HepG2 (cell line): ENCODE measurements around the gene EFHD2. TPM values are rescaled to one million over a fixed set of nuclear protein-coding genes. Genes with fewer than 3 reads are reported as not detected.

ENCODE experiments used
- ATAC-seq: fragments of 200-7000 bp; cut with Tn5 transposase; 3 replicates; pipeline ENCODE4 v1.9.1; 2020; ENCODE audit warnings: mild to moderate bottlenecking, moderate library complexity
- BruUV-seq: library from RNA; stranded (reverse); fragments of 400-500 nt; replicated peaks from 2 replicates; lab custom pipeline; 2021; lab: Mats Ljungman, UMichigan
- CTCF ChIA-PET: fragments of 300-600 bp; formaldehyde crosslinking; extraction: SDS; loops from one replicate; lab custom pipeline; 2021; ENCODE audit warnings: low total read pairs, inconsistent platforms, low intra/inter-chr PET ratio; lab: Yijun Ruan, JAX
- POLR2A ChIA-PET: fragments of 350-600 bp; sonication (Branson Sonifier 250); formaldehyde crosslinking; loops from one replicate; lab custom pipeline; 2020; ENCODE audit warnings: antibody characterized with exemption, inconsistent platforms; lab: Yijun Ruan, JAX
- DNase-seq: peaks from one replicate; pipeline ENCODE4 v3.0.0-alpha.2; 2015; ENCODE audit warnings: low spot score
- FAIRE-seq: peaks from 3 replicates; lab custom pipeline; 2011; peaks lifted over from hg19 to GRCh38; lab: Jason Lieb, UNC
- H2AFZ ChIP-seq: one replicate; pipeline ENCODE4 v1.6.1; 2011; ENCODE audit warnings: low read length, inconsistent platforms
- H3K27ac ChIP-seq: fragments of 300-600 bp; 3 replicates; pipeline ENCODE4 v1.8.0; 2011; ENCODE audit warnings: mixed run types, mild to moderate bottlenecking, mixed read lengths, low read length, inconsistent platforms; ENCODE audit not compliant: insufficient read depth; ENCODE audit errors: extremely low read length
- H3K27me3 ChIP-seq, 2 experiments: fragments of 200-600 bp in 1 of 2; 2 replicates in 1 of 2; 3 replicates in 1 of 2; pipeline versions ENCODE4 v1.6.0 to v1.8.0; 2011; ENCODE audit warnings: low read length in 2 of 2, mild to moderate bottlenecking in 2 of 2, moderate library complexity in 2 of 2, inconsistent platforms in 1 of 2; ENCODE audit not compliant: insufficient read depth in 2 of 2, control insufficient read depth in 1 of 2
- H3K36me3 ChIP-seq, 2 experiments: fragments of 200-600 bp in 1 of 2; replicated peaks in 1 of 2; 2 replicates in 1 of 2; 3 replicates in 1 of 2; pipeline versions ENCODE4 v1.5.1 to v1.8.0; 2011; ENCODE audit warnings: low read length in 2 of 2, inconsistent platforms in 1 of 2; ENCODE audit not compliant: insufficient read depth in 2 of 2, control insufficient read depth in 1 of 2
- H3K4me1 ChIP-seq: 2 replicates; pipeline ENCODE4 v1.5.1; 2012; ENCODE audit warnings: low read length, inconsistent platforms; ENCODE audit not compliant: insufficient read depth
- H3K4me2 ChIP-seq: 2 replicates; pipeline ENCODE4 v1.6.0; 2011; ENCODE audit warnings: low read depth, low read length, inconsistent platforms
- H3K4me3 ChIP-seq, 3 experiments: fragments of 200-600 bp in 1 of 3; sonication (generic), shearing (Covaris generic) in 1 of 3; replicated peaks in 1 of 3; 2 replicates each; pipeline ENCODE4 v1.5.1; 2011 to 2016; ENCODE audit warnings: low read length in 3 of 3, inconsistent platforms in 2 of 3, low read depth in 2 of 3, mild to moderate bottlenecking in 2 of 3, control low read depth in 1 of 3, mixed read lengths in 1 of 3; ENCODE audit not compliant: insufficient read depth in 1 of 3
- H3K79me2 ChIP-seq: one replicate; pipeline ENCODE4 v1.6.1; 2011; ENCODE audit warnings: low read length, inconsistent platforms; ENCODE audit not compliant: insufficient read depth
- H3K9ac ChIP-seq: 2 replicates; pipeline ENCODE4 v1.6.0; 2011; ENCODE audit warnings: mild to moderate bottlenecking, low read depth, low read length, inconsistent platforms; ENCODE audit not compliant: insufficient read depth
- H3K9me3 ChIP-seq: 2 replicates; pipeline ENCODE4 v1.5.1; 2012; ENCODE audit warnings: mild to moderate bottlenecking, low read length
- H4K20me1 ChIP-seq: 2 replicates; pipeline ENCODE4 v1.6.0; 2011; ENCODE audit warnings: inconsistent platforms, mild to moderate bottlenecking, low read length, moderate library complexity; ENCODE audit not compliant: insufficient read depth
- CAMTA2 ChIP-seq: sonication (generic); formaldehyde crosslinking; IDR thresholded peaks from 2 replicates; pipeline ENCODE4 v1.4.0; 2020; ENCODE audit warnings: mild to moderate bottlenecking, missing genetic modification reagents, borderline replicate concordance
- EP300 ChIP-seq, 3 experiments: sonication (generic) in 1 of 3; formaldehyde crosslinking in 1 of 3; IDR thresholded peaks; 2 replicates each; pipeline versions ENCODE4 v1.5.1 to v1.6.1; 2011 to 2020; ENCODE audit warnings: low read depth in 2 of 3, low read length in 2 of 3, borderline replicate concordance in 1 of 3, improper control_type of control experiment in 1 of 3, mild to moderate bottlenecking in 1 of 3, missing genetic modification reagents in 1 of 3, moderate library complexity in 1 of 3
- KLF11 ChIP-seq: IDR thresholded peaks from 2 replicates; pipeline ENCODE4 v1.6.1; 2016; ENCODE audit warnings: missing compliant biosample characterization
- MAZ ChIP-seq, 2 experiments: sonication (generic) in 1 of 2; formaldehyde crosslinking in 1 of 2; IDR thresholded peaks; 2 replicates each; pipeline versions ENCODE4 v1.5.0 to v1.6.1; 2012 to 2020; ENCODE audit warnings: low read depth in 2 of 2, mild to moderate bottlenecking in 2 of 2, borderline replicate concordance in 1 of 2, improper control_type of control experiment in 1 of 2, low read length in 1 of 2, missing genetic modification reagents in 1 of 2, moderate library complexity in 1 of 2
- NAIF1 ChIP-seq: sonication (generic); formaldehyde crosslinking; IDR thresholded peaks from 2 replicates; pipeline ENCODE4 v1.5.0; 2020; ENCODE audit warnings: mild to moderate bottlenecking, missing genetic modification reagents, borderline replicate concordance
- NFYB ChIP-seq: sonication (generic); formaldehyde crosslinking; IDR thresholded peaks from 2 replicates; pipeline ENCODE4 v1.4.0; 2020; ENCODE audit warnings: missing genetic modification reagents
- ONECUT2 ChIP-seq: sonication (generic); formaldehyde crosslinking; IDR thresholded peaks from 2 replicates; pipeline ENCODE4 v1.4.0; 2020; ENCODE audit warnings: missing genetic modification reagents
- PATZ1 ChIP-seq: sonication (generic); formaldehyde crosslinking; IDR thresholded peaks from 2 replicates; pipeline ENCODE4 v1.4.0; 2020; ENCODE audit warnings: missing genetic modification reagents
- PHF20 ChIP-seq: sonication (generic); formaldehyde crosslinking; IDR thresholded peaks from 2 replicates; pipeline ENCODE4 v1.5.0; 2020; ENCODE audit warnings: mild to moderate bottlenecking, missing genetic modification reagents
- ZBTB38 ChIP-seq: sonication (generic); formaldehyde crosslinking; IDR thresholded peaks from 2 replicates; pipeline ENCODE4 v1.5.1; 2020; ENCODE audit warnings: mild to moderate bottlenecking, missing genetic modification reagents
- ZFP36 ChIP-seq: fragments of 150-350 bp; IDR thresholded peaks from 2 replicates; pipeline ENCODE4 v1.6.1; 2018; ENCODE audit warnings: borderline replicate concordance, low read length, low read depth; ENCODE audit not compliant: partially characterized antibody
- ZNF333 ChIP-seq: sonication (generic); formaldehyde crosslinking; IDR thresholded peaks from 2 replicates; pipeline ENCODE4 v1.4.0; 2020; ENCODE audit warnings: mild to moderate bottlenecking, missing genetic modification reagents, borderline replicate concordance
- ZNF607 ChIP-seq: sonication (generic); formaldehyde crosslinking; IDR thresholded peaks from 2 replicates; pipeline ENCODE4 v1.5.1; 2020; ENCODE audit warnings: missing genetic modification reagents, mild to moderate bottlenecking, borderline replicate concordance
- WGBS: methylation state at CpG from one replicate; pipeline ENCODE4 v1.1.6; 2017; ENCODE audit warnings: low lambda C conversion rate; 5-methylcytosine and 5-hydroxymethylcytosine counted together
- in situ Hi-C: cut with HindIII; loops from 2 replicates; pipeline ENCODE4 v1.10.0; 2017; ENCODE audit warnings: low pct_unique_long_range_greater_than_20kb; ENCODE audit not compliant: extremely low pct_ligation_motif_present
- intact Hi-C: fragments of 100-400 bp; cut with micrococcal nuclease; formaldehyde crosslinking; loops from one replicate; pipeline ENCODE4 v1.10.0; 2022; ENCODE audit not compliant: unreplicated experiment
- polyA plus RNA-seq, 8 experiments: library from polyadenylated mRNA; depleted of rRNA in 3 of 8; stranded (reverse) in 7 of 8; unstranded in 1 of 8; fragments of >200 nt; fragmentation: Illumina TruSeq in 4 of 8; extraction: Trizol in 4 of 8; gene quantifications; 2 replicates each; pipeline versions ENCODE4 v1.2.1 to v1.2.3, GENCODE V29; 2011 to 2016; ENCODE audit warnings: low read depth in 4 of 8, missing spikeins in 1 of 8, mixed read lengths in 1 of 8; ENCODE audit not compliant: insufficient read depth in 1 of 8
- total RNA-seq, 5 experiments: library from RNA; depleted of rRNA; stranded (reverse); fragments of >200 nt; fragmentation: Illumina TruSeq; extraction: Trizol; gene quantifications; 2 replicates each; pipeline ENCODE4 v1.2.3, GENCODE V29; 2016; ENCODE audit warnings: low read depth in 1 of 5
- TF ChIP-seq, protein P1 (sequence below): sonication (generic); formaldehyde crosslinking; IDR thresholded peaks from 2 replicates; pipeline ENCODE4 v1.4.0; 2020; ENCODE audit warnings: missing genetic modification reagents
- TF ChIP-seq, protein P2 (sequence below): sonication (generic); formaldehyde crosslinking; IDR thresholded peaks from 2 replicates; pipeline ENCODE4 v1.4.0; 2020; ENCODE audit warnings: mild to moderate bottlenecking, missing genetic modification reagents
- TF ChIP-seq, protein P3 (sequence below): sonication (generic); IDR thresholded peaks from 2 replicates; pipeline ENCODE4 v1.6.1; 2016; ENCODE audit warnings: low read depth, borderline replicate concordance

EFHD2 gene
- total and polyA plus RNA-seq, 2 of the 13 experiments (the other 11 are each of a cell fraction or from before 2014, with no cell fraction given): 9.4 to 12.7 TPM

- BruUV-seq: no TSS peak
- H3K79me2 ChIP-seq: no peaks in the 10 kb centered on the region
- CTCF ChIA-PET: no interaction called here
- H3K9ac ChIP-seq: peak overlapping the region; percentile 25
- peak overlapping the region in 2 of 3 experiments; percentile 20 to 45; a peak in 3 of 6 replicates for H3K4me3 ChIP-seq
- no peak overlapping the region for H2AFZ ChIP-seq
- DNase-seq: peak; percentile 54
- H3K4me1 ChIP-seq: peaks cover 60% of the 10 kb centered on the region
- no peak for FAIRE-seq
- intact Hi-C loops: loop anchor here (5.0 kb wide), 1 partner anchor 35 kb away; the partner anchor contains the start of gene EFHD2
- H3K36me3 ChIP-seq: no peaks in the 10 kb centered on the region
- peak overlapping the region; percentile 65 for H3K4me2 ChIP-seq
- peaks cover 0 to under 1% of the 10 kb centered on the region in 2 experiments; a peak in 1 of 5 replicates for H3K27me3 ChIP-seq
- peak overlapping the region; percentile 65 for H3K27ac ChIP-seq
- POLR2A ChIA-PET: no interaction called here
- in situ Hi-C loops: no loop called here
- no peaks in the 10 kb centered on the region for H3K9me3 ChIP-seq
- ATAC-seq: peak; percentile 66
- H4K20me1 ChIP-seq: no peaks in the 10 kb centered on the region
- WGBS: 8% methylated on average over 10 of the region's 21 CpGs
- peak; percentile 34; the same call in 1 of the 2 replicates for TF ChIP-seq PHF20
- TF ChIP-seq EP300 (IDR thresholded peaks at IDR 0.05; ENCODE audit: low read depth in 2 of 2, low read length in 2 of 2): peak in 1 of 2 experiments; percentile 34; a peak in 1 of 4 replicates
- TF ChIP-seq EP300 (CRISPR knock-in tag; IDR thresholded peaks at IDR 0.05; ENCODE audit: borderline replicate concordance): no peak
- TF ChIP-seq KLF11 (CRISPR knock-in tag): no peak
- TF ChIP-seq PATZ1 (CRISPR knock-in tag): no peak
- no peak for TF ChIP-seq ONECUT2
- peak; percentile 50; the same call in 1 of the 2 replicates for TF ChIP-seq ZNF333 (CRISPR knock-in tag)
- no peak for TF ChIP-seq CAMTA2 (CRISPR knock-in tag)
- TF ChIP-seq, protein P1, sequence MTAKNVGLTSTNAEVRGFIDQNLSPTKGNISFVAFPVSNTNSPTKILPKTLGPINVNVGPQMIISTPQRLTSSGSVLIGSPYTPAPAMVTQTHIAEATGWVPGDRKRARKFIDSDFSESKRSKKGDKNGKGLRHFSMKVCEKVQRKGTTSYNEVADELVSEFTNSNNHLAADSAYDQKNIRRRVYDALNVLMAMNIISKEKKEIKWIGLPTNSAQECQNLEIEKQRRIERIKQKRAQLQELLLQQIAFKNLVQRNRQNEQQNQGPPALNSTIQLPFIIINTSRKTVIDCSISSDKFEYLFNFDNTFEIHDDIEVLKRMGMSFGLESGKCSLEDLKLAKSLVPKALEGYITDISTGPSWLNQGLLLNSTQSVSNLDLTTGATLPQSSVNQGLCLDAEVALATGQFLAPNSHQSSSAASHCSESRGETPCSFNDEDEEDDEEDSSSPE: no peak
- TF ChIP-seq ZNF607: 0 out of 2 replicates have a peak, but pooled peaks have one; percentile 35
- no peak for TF ChIP-seq ZFP36
- 0 out of 2 replicates have a peak, but pooled peaks have one; percentile 14 for TF ChIP-seq ZBTB38
- TF ChIP-seq, protein P2, sequence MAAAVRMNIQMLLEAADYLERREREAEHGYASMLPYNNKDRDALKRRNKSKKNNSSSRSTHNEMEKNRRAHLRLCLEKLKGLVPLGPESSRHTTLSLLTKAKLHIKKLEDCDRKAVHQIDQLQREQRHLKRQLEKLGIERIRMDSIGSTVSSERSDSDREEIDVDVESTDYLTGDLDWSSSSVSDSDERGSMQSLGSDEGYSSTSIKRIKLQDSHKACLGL: 0 out of 2 replicates have a peak, but pooled peaks have one; percentile 39
- no peak for TF ChIP-seq NFYB
- no peak for TF ChIP-seq NAIF1
- TF ChIP-seq, protein P3, sequence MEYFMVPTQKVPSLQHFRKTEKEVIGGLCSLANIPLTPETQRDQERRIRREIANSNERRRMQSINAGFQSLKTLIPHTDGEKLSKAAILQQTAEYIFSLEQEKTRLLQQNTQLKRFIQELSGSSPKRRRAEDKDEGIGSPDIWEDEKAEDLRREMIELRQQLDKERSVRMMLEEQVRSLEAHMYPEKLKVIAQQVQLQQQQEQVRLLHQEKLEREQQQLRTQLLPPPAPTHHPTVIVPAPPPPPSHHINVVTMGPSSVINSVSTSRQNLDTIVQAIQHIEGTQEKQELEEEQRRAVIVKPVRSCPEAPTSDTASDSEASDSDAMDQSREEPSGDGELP: no peak
- TF ChIP-seq MAZ (IDR thresholded peaks at IDR 0.05; ENCODE audit: borderline replicate concordance, low read depth, low read length): no peak
- 0 out of 2 replicates have a peak, but pooled peaks have one; percentile 24 for TF ChIP-seq MAZ (CRISPR knock-in tag; IDR thresholded peaks at IDR 0.05; ENCODE audit: low read depth)
Measured at GRCh38 chr1:15371610-15372545, 37.8 kb upstream of the EFHD2 start.
